PC-9 (cell line): ENCODE results near the gene C2CD3. TPM values are rescaled to one million over a fixed set of nuclear protein-coding genes. Genes with fewer than 3 reads are reported as not detected.
"Not testable (repeated sequence)": the region's sequence is repeated elsewhere in the genome, so short reads cannot be mapped to it uniquely, and the experiment has no call there.

ENCODE experiments used
- BruUV-seq: library from RNA; stranded (reverse); fragments of 400-500 nt; replicated peaks from 2 replicates; lab custom pipeline; 2021; lab: Mats Ljungman, UMichigan
- CTCF ChIA-PET: fragments of 300-600 bp; sonication (Branson Sonifier 250); formaldehyde crosslinking; loops from one replicate; lab custom pipeline; 2022; ENCODE audit warnings: antibody characterized with exemption; lab: Charles Lee
- POLR2A ChIA-PET: fragments of 300-600 bp; sonication (Branson Sonifier 250); formaldehyde crosslinking; loops from one replicate; lab custom pipeline; 2022; ENCODE audit warnings: antibody characterized with exemption; ENCODE audit not compliant: unreplicated experiment; lab: Charles Lee
- DNase-seq, 2 experiments: peaks; one replicate each; pipeline versions ENCODE4 v3.0.0 to v3.0.0-alpha.2; 2015 to 2022; ENCODE audit warnings: mixed read lengths in 1 of 2
- H2AFZ ChIP-seq: fragments of 200-600 bp; sonication (generic); 2 replicates; pipeline ENCODE4 v1.8.1; 2017; ENCODE audit warnings: antibody characterized with exemption
- H3F3A ChIP-seq: fragments of 200-600 bp; sonication (generic); 2 replicates; pipeline ENCODE4 v1.8.1; 2017; ENCODE audit warnings: antibody characterized with exemption, mild to moderate bottlenecking, low read depth; ENCODE audit not compliant: insufficient read depth
- H3K27ac ChIP-seq: fragments of 200-600 bp; sonication (generic); 2 replicates; pipeline ENCODE4 v1.6.1; 2016; ENCODE audit warnings: mixed run types
- H3K27me3 ChIP-seq: fragments of 200-600 bp; sonication (generic); 2 replicates; pipeline ENCODE4 v1.6.1; 2016; ENCODE audit warnings: low read depth, mixed run types; ENCODE audit not compliant: insufficient read depth
- H3K36me3 ChIP-seq: fragments of 200-600 bp; sonication (generic); 2 replicates; pipeline ENCODE4 v1.6.1; 2016; ENCODE audit warnings: low read depth, mixed run types
- H3K4me1 ChIP-seq: fragments of 200-600 bp; sonication (generic); replicated peaks from 2 replicates; pipeline ENCODE4 v1.6.1; 2016; ENCODE audit warnings: mixed run types; ENCODE audit not compliant: insufficient read depth
- H3K4me2 ChIP-seq: fragments of 200-600 bp; sonication (generic); 2 replicates; pipeline ENCODE4 v1.6.1; 2017; ENCODE audit warnings: mixed run types
- H3K4me3 ChIP-seq: fragments of 200-600 bp; sonication (generic); 2 replicates; pipeline ENCODE4 v1.6.1; 2016; ENCODE audit warnings: mixed run types
- H3K79me2 ChIP-seq: fragments of 200-600 bp; sonication (generic); 2 replicates; pipeline ENCODE4 v1.6.1; 2017; ENCODE audit warnings: low read depth, mixed run types
- H3K9me2 ChIP-seq: fragments of 200-600 bp; sonication (generic); 2 replicates; pipeline ENCODE4 v1.8.1; 2017; ENCODE audit warnings: mild to moderate bottlenecking; ENCODE audit not compliant: insufficient read depth
- H3K9me3 ChIP-seq: fragments of 200-600 bp; sonication (generic); 2 replicates; pipeline ENCODE4 v1.8.1; 2016; ENCODE audit warnings: low read depth; ENCODE audit not compliant: insufficient read depth
- H4K20me1 ChIP-seq: fragments of 200-600 bp; sonication (generic); 2 replicates; pipeline ENCODE4 v1.8.1; 2017; ENCODE audit not compliant: insufficient read depth
- EZH2 ChIP-seq: fragments of 200-600 bp; sonication (generic); IDR thresholded peaks from 2 replicates; pipeline ENCODE4 v1.8.0; 2017; ENCODE audit warnings: antibody characterized with exemption, low read depth
- intact Hi-C: fragments of 100-400 bp; cut with micrococcal nuclease; formaldehyde crosslinking; loops from one replicate; pipeline ENCODE4 v1.10.0; 2022; ENCODE audit not compliant: unreplicated experiment
- total RNA-seq: library from RNA; stranded (reverse); gene quantifications from 2 replicates; pipeline ENCODE4 v1.2.3, GENCODE V29; 2021
- TF ChIP-seq, protein P1 (sequence below): fragments of 200-600 bp; sonication (generic); conservative IDR thresholded peaks from 2 replicates; pipeline ENCODE4 v1.6.1; 2017; ENCODE audit warnings: mixed run types, antibody characterized with exemption, mild to moderate bottlenecking, moderate library complexity

C2CD3 gene
- total RNA-seq, 1 experiment from 2014 or later = 50.0 TPM

DNA sequence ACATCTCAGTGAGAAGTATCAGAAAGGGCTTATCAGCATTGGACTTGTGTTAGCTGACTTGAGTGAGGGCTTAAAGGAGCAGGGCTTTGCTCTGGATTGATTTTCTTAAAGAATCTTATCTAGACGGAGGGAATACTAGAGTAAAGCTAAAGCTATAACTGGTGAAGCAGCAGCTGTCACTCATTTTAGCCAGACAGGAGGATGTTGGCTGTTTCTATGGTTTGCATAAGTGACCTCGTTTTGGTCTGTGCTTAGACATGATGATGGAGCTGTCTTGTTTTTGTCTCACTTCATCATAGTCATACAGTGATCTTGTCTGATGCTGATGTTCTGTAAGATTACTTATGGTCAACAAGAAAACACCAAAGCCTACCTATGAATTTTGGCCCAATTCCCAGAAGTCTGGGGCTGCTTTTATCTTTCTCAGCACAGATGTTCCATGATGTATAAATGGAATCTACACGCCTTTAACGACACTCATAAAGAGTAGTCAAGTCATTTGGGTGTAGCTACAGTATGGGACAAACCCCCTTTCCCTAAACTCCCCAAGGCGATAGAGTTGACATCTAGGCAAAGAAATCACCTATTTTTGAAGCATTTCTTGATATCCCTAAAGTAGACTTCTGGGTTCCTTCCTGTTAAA lies 84.4 kb downstream of the C2CD3 start:
- no peaks in the 10 kb centered on the region for H3K79me2 ChIP-seq
- DNase-seq = no peak
- peaks cover 16% of the 10 kb centered on the region for H3F3A ChIP-seq
- H3K36me3 ChIP-seq = peaks cover 39% of the 10 kb centered on the region; the same call in 1 of the 2 replicates
- H3K4me1 ChIP-seq = peaks cover 19% of the 10 kb centered on the region
- no peak overlapping the region for H3K4me3 ChIP-seq
- H2AFZ ChIP-seq = no peak overlapping the region
- H4K20me1 ChIP-seq = no peaks in the 10 kb centered on the region
- H3K9me3 ChIP-seq = no peaks in the 10 kb centered on the region
- intact Hi-C loops = no loop called here
- no peak overlapping the region for H3K27ac ChIP-seq
- no peak overlapping the region for H3K4me2 ChIP-seq
- ChIA-PET CTCF (no interaction called here), POLR2A (no interaction called here)
- TF ChIP-seq EZH2 = no peak
- TF ChIP-seq, protein P1, sequence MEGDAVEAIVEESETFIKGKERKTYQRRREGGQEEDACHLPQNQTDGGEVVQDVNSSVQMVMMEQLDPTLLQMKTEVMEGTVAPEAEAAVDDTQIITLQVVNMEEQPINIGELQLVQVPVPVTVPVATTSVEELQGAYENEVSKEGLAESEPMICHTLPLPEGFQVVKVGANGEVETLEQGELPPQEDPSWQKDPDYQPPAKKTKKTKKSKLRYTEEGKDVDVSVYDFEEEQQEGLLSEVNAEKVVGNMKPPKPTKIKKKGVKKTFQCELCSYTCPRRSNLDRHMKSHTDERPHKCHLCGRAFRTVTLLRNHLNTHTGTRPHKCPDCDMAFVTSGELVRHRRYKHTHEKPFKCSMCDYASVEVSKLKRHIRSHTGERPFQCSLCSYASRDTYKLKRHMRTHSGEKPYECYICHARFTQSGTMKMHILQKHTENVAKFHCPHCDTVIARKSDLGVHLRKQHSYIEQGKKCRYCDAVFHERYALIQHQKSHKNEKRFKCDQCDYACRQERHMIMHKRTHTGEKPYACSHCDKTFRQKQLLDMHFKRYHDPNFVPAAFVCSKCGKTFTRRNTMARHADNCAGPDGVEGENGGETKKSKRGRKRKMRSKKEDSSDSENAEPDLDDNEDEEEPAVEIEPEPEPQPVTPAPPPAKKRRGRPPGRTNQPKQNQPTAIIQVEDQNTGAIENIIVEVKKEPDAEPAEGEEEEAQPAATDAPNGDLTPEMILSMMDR = no peak
- BruUV-seq = no TSS peak
- no peaks in the 10 kb centered on the region for H3K27me3 ChIP-seq
- no peaks in the 10 kb centered on the region for H3K9me2 ChIP-seq

DNA sequence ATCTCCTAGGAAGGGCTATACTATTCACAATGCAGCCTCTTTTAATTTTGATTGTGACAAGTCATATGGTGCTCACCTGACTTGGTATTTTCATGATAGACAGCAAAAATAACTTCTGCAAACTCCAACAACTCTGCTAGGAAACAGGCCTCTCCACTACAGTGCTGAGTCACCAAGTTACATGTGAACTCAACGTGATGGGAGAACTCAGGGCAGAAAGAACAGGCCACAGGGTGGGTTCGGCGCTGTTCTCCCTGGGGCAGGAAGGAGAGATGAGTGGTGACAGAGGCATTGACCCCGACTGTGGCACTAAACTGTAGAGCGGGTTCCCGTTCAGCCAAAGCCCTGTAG lies 85.3 kb downstream of the C2CD3 start:
- Histone ChIP-seq H3K4me1 (peaks cover 19% of the 10 kb centered on the region), H3K9me3 (no peaks in the 10 kb centered on the region), H3K4me2 (peak overlapping the region; percentile 0; the same call in 1 of the 2 replicates), H4K20me1 (no peaks in the 10 kb centered on the region), H3K79me2 (no peaks in the 10 kb centered on the region), H3K36me3 (peaks cover 35% of the 10 kb centered on the region; the same call in 1 of the 2 replicates), H3K9me2 (no peaks in the 10 kb centered on the region), H2AFZ (no peak overlapping the region), H3K27ac (peak overlapping the region; percentile 57), H3K27me3 (no peaks in the 10 kb centered on the region), H3F3A (peaks cover 16% of the 10 kb centered on the region), H3K4me3 (no peak overlapping the region)
- DNase-seq = no peak
- no TSS peak for BruUV-seq
- POLR2A ChIA-PET = interaction anchor here (0.5 kb wide), 1 partner anchor 72 kb away, joined by 6 read pairs; no protein-coding TSS in a partner anchor
- CTCF ChIA-PET = no interaction called here
- no peak for TF ChIP-seq EZH2
- TF ChIP-seq, protein P1 = no peak
- intact Hi-C loops = no loop called here

DNA sequence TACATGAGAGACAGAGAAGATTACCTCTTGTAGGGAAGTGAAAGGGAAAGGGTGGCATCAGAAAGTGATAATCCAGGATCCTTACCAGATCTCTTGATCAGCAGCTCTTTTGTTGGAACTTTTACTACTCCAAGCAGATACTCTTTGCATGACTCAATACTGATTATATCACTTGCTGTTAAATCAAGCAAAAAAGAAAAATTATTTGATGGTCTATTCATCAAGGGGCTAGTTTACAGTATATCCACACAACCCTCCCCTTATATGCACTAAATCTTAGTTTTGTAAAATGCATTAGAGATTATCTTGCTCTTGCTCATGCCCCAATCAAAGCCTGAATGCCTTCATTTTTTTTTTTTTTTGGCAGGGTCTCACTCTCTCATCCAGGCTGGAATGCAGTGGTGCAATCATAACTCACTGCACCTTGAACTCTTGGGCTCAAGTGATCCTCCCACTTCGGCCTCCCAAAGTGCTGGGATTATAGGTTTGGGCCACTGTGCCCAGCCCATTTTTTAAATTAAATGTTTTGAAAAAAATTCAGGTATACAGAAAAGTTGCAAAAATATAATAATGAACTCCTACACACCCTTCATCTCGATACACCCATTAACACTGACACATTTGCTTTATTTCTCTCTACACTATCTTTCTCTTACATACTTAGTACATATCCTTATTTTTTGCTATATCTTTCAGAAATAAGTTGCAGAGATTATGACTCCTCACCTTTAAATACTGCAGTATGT lies 85.8 kb downstream of the C2CD3 start:
- intact Hi-C loops = no loop called here
- Histone ChIP-seq H3F3A (peaks cover 16% of the 10 kb centered on the region), H3K9me3 (no peaks in the 10 kb centered on the region), H3K79me2 (no peaks in the 10 kb centered on the region), H3K4me3 (no peak overlapping the region), H3K36me3 (peaks cover 30% of the 10 kb centered on the region; the same call in 1 of the 2 replicates), H3K4me2 (peak overlapping the region; percentile 6), H3K27me3 (no peaks in the 10 kb centered on the region), H3K9me2 (no peaks in the 10 kb centered on the region), H4K20me1 (no peaks in the 10 kb centered on the region), H2AFZ (no peak overlapping the region), H3K27ac (peak overlapping the region; percentile 57), H3K4me1 (peaks cover 19% of the 10 kb centered on the region)
- no TSS peak for BruUV-seq
- CTCF ChIA-PET = no interaction called here
- POLR2A ChIA-PET = interaction anchor here (0.8 kb wide), 1 partner anchor 86 kb away, joined by 15 read pairs; the partner anchor contains the start of genes C2CD3 and PPME1
- peak; percentile 3 to 85 for DNase-seq
- TF ChIP-seq, protein P1 = no peak
- no peak for TF ChIP-seq EZH2

DNA sequence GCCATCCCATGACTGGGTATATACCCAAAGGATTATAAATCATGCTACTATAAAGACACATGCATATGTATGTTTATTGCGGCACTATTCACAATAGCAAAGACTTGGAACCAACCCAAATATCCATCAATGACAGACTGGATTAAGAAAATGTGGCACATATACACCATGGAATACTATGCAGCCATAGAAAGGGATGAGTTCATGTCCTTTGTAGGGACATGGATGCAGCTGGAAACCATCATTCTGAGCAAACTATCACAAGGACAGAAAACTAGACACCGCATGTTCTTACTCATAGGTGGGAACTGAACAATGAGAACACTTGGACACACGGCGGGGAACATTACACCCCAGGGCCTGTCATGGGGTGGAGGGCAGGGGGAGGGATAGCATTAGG lies 86.9 kb downstream of the C2CD3 start:
- POLR2A ChIA-PET = not testable (repeated sequence)

More for the DNA sequence above, 86.9 kb downstream of the C2CD3 start:
- H3K4me3 ChIP-seq, BruUV-seq, H3K27ac ChIP-seq, CTCF ChIA-PET, DNase-seq, H3K9me2 ChIP-seq, H3K9me3 ChIP-seq, H4K20me1 ChIP-seq, H3K27me3 ChIP-seq, H2AFZ ChIP-seq, H3K4me2 ChIP-seq, intact Hi-C loops, H3K79me2 ChIP-seq: not testable (repeated sequence)
- peaks cover 16% of the 10 kb centered on the region for H3F3A ChIP-seq
- peaks cover 31% of the 10 kb centered on the region; the same call in 1 of the 2 replicates for H3K36me3 ChIP-seq
- peaks cover 19% of the 10 kb centered on the region for H3K4me1 ChIP-seq
